HL-60 (cell line): ENCODE results near the gene CREB5.

Experiments
- GABPA ChIP-seq: IDR thresholded peaks from 2 replicates; pipeline ENCODE4 v1.6.1; 2012; ENCODE audit warnings: low read depth
- POLR2AphosphoS5 ChIP-seq: IDR thresholded peaks from 2 replicates; pipeline ENCODE4 v1.6.1; 2012; ENCODE audit warnings: low read depth
- SPI1 ChIP-seq: IDR thresholded peaks from 2 replicates; pipeline ENCODE4 v1.6.1; 2012; ENCODE audit warnings: low read depth, mild to moderate bottlenecking, borderline replicate concordance
- TF ChIP-seq, protein P1 (sequence below): IDR thresholded peaks from one replicate; pipeline ENCODE4 v1.5.1; 2011; ENCODE audit warnings: low read length, control low read depth, inconsistent platforms; ENCODE audit not compliant: insufficient read depth
- TF ChIP-seq, protein P2 (sequence below): IDR thresholded peaks from 2 replicates; pipeline ENCODE4 v1.6.1; 2012; ENCODE audit warnings: low read depth; ENCODE audit not compliant: insufficient replicate concordance

DNA sequence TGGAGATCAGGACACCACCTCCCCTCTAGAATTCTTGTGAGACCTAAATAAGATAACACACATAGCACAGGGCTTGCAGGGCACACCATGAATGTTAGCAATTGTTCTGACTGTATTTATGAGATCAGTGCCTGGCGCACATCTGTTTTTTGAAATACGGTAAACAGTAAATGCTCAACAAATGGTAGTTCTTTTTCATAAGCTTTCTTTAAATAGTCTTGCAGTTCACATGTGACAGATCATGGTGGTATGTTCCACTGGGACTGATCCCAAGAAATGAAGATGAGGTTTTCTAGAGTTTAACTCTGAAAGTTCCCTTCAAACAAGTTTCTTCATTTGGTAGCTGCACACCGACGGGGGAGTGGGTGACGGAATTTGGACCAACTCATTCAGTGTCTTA, 34.8 kb downstream of the CREB5 start:
- TF ChIP-seq, protein P1, sequence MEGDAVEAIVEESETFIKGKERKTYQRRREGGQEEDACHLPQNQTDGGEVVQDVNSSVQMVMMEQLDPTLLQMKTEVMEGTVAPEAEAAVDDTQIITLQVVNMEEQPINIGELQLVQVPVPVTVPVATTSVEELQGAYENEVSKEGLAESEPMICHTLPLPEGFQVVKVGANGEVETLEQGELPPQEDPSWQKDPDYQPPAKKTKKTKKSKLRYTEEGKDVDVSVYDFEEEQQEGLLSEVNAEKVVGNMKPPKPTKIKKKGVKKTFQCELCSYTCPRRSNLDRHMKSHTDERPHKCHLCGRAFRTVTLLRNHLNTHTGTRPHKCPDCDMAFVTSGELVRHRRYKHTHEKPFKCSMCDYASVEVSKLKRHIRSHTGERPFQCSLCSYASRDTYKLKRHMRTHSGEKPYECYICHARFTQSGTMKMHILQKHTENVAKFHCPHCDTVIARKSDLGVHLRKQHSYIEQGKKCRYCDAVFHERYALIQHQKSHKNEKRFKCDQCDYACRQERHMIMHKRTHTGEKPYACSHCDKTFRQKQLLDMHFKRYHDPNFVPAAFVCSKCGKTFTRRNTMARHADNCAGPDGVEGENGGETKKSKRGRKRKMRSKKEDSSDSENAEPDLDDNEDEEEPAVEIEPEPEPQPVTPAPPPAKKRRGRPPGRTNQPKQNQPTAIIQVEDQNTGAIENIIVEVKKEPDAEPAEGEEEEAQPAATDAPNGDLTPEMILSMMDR, result no peak
- no peak for TF ChIP-seq POLR2AphosphoS5
- TF ChIP-seq SPI1, result no peak
- TF ChIP-seq, protein P2, sequence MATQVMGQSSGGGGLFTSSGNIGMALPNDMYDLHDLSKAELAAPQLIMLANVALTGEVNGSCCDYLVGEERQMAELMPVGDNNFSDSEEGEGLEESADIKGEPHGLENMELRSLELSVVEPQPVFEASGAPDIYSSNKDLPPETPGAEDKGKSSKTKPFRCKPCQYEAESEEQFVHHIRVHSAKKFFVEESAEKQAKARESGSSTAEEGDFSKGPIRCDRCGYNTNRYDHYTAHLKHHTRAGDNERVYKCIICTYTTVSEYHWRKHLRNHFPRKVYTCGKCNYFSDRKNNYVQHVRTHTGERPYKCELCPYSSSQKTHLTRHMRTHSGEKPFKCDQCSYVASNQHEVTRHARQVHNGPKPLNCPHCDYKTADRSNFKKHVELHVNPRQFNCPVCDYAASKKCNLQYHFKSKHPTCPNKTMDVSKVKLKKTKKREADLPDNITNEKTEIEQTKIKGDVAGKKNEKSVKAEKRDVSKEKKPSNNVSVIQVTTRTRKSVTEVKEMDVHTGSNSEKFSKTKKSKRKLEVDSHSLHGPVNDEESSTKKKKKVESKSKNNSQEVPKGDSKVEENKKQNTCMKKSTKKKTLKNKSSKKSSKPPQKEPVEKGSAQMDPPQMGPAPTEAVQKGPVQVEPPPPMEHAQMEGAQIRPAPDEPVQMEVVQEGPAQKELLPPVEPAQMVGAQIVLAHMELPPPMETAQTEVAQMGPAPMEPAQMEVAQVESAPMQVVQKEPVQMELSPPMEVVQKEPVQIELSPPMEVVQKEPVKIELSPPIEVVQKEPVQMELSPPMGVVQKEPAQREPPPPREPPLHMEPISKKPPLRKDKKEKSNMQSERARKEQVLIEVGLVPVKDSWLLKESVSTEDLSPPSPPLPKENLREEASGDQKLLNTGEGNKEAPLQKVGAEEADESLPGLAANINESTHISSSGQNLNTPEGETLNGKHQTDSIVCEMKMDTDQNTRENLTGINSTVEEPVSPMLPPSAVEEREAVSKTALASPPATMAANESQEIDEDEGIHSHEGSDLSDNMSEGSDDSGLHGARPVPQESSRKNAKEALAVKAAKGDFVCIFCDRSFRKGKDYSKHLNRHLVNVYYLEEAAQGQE, result no peak
- no peak for TF ChIP-seq GABPA
